Upper lobe of left lung (tissue), 4 donors: ENCODE data around the gene NELFE.
"Not testable (repeated sequence)": the region's sequence is repeated elsewhere in the genome, so short reads cannot be mapped to it uniquely, and the experiment has no call there.

Source experiments
- EP300 ChIP-seq, 4 donors: sonication (generic); formaldehyde crosslinking; IDR thresholded peaks; one replicate each; pipeline ENCODE4 v1.5.1; 2017; ENCODE audit warnings: antibody characterized with exemption in 4 of 4, control low read depth in 2 of 4
- POLR2AphosphoS5 ChIP-seq, 2 donors: sonication (generic); formaldehyde crosslinking; IDR thresholded peaks; one replicate each; pipeline ENCODE4 v1.5.1; 2017; ENCODE audit warnings: antibody characterized with exemption in 2 of 2
- TF ChIP-seq, protein P1 (sequence below), 6 experiments: fragments of 450-650 bp in 4 of 6; fragments of 200-600 bp in 2 of 6; sonication (generic) in 2 of 6; IDR thresholded peaks; one replicate each; pipeline ENCODE4 v1.5.1; 2016 to 2019; ENCODE audit warnings: antibody characterized with exemption in 6 of 6

GRCh38 chr6:32008037-32008436, 49.3 kb upstream of the NELFE start:
- TF ChIP-seq, protein P1, sequence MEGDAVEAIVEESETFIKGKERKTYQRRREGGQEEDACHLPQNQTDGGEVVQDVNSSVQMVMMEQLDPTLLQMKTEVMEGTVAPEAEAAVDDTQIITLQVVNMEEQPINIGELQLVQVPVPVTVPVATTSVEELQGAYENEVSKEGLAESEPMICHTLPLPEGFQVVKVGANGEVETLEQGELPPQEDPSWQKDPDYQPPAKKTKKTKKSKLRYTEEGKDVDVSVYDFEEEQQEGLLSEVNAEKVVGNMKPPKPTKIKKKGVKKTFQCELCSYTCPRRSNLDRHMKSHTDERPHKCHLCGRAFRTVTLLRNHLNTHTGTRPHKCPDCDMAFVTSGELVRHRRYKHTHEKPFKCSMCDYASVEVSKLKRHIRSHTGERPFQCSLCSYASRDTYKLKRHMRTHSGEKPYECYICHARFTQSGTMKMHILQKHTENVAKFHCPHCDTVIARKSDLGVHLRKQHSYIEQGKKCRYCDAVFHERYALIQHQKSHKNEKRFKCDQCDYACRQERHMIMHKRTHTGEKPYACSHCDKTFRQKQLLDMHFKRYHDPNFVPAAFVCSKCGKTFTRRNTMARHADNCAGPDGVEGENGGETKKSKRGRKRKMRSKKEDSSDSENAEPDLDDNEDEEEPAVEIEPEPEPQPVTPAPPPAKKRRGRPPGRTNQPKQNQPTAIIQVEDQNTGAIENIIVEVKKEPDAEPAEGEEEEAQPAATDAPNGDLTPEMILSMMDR (IDR thresholded peaks at IDR 0.05): not testable (repeated sequence)
- TF ChIP-seq EP300, POLR2AphosphoS5 (IDR thresholded peaks at IDR 0.05): not testable (repeated sequence)
